ENCODE results near the gene POU2F1. TPM values are rescaled to one million over a fixed set of nuclear protein-coding genes. Genes with fewer than 3 reads are reported as not detected.

Gene POU2F1
- total and polyA plus RNA-seq, 8 donors, result 1.4 to 7.3 (median 5.8) TPM

DNA sequence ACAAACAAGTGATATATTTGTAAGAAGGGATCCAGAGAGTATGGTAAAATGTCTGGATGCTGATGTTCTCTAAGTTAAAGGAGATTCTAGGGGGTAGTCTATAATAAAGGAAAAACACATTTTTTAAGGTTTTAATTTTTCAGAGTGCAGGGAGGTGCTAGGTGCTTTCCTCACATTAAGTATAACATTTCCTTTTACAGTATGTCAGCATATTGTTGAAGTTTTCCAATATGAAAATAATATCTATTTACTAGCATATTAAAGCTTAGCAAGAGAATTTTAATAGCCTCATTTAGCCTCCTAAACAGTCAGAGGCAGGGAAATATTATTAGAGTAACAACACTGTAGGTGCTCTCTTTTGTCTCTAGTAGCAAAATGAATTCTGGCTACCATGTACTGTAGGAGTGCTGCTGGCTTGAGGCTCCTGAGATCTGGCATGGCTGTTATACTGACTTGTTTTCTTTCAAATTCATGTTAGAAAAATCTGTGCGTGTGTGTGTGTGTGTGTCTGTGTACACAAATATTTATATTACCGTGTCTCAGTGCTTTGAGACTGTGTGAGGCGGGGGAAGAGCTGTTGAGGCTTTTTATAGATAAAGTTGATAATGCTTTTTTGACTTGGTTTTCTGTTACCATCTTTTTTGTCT is 71.0 kb downstream of the POU2F1 start:
- Histone ChIP-seq H3K27me3 (no peaks in the 10 kb centered on the region), H3K36me3 (no peaks in the 10 kb centered on the region), H3K27ac (no peak overlapping the region), H3K4me1 (peaks cover 7 to 31% (median 30%) of the 10 kb centered on the region in 3 donors), H3K4me3 (no peak overlapping the region), H3K9me3 (no peaks in the 10 kb centered on the region)
- FAIRE-seq (no peak), DNase-seq (no peak), ATAC-seq (peak in 2 of 4 donors; percentile 14 to 46)
- intact Hi-C loops (cut with DNase I), result no loop called here
- 44 to 50% methylated on average over 3 of the region's 3 CpGs for WGBS, 2 donors
- TF ChIP-seq, protein P1, sequence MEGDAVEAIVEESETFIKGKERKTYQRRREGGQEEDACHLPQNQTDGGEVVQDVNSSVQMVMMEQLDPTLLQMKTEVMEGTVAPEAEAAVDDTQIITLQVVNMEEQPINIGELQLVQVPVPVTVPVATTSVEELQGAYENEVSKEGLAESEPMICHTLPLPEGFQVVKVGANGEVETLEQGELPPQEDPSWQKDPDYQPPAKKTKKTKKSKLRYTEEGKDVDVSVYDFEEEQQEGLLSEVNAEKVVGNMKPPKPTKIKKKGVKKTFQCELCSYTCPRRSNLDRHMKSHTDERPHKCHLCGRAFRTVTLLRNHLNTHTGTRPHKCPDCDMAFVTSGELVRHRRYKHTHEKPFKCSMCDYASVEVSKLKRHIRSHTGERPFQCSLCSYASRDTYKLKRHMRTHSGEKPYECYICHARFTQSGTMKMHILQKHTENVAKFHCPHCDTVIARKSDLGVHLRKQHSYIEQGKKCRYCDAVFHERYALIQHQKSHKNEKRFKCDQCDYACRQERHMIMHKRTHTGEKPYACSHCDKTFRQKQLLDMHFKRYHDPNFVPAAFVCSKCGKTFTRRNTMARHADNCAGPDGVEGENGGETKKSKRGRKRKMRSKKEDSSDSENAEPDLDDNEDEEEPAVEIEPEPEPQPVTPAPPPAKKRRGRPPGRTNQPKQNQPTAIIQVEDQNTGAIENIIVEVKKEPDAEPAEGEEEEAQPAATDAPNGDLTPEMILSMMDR (IDR thresholded peaks at IDR 0.05), result no peak

DNA sequence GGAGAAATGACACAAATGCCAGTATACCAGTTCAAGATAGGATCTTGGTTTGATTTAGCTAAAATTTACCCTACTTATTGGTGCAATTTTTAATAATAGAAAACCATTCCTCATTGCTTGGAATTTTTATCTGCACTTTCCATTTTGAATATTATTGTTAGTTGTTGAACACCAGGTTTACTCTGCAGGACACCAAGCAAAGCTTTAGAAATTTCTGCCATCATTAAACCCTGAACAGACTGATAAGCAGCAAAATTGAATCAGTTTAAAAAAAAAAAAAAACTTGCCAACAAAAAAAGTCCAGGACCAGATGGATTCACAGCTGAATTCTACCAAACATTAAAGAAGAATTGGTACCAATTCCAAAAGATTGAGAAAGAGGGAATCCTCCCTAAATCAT is 71.5 kb downstream of the POU2F1 start:
- ATAC-seq, result no peak
- TF ChIP-seq, protein P1 (IDR thresholded peaks at IDR 0.05), result no peak
- intact Hi-C loops (cut with DNase I), result no loop called here
- H3K27ac ChIP-seq, result no peak overlapping the region
- H3K36me3 ChIP-seq, result no peaks in the 10 kb centered on the region
- no peak overlapping the region for H3K4me3 ChIP-seq
- H3K27me3 ChIP-seq, result no peaks in the 10 kb centered on the region
- peaks cover 9 to 36% (median 31%) of the 10 kb centered on the region in 3 donors for H3K4me1 ChIP-seq
- H3K9me3 ChIP-seq, result no peaks in the 10 kb centered on the region
- DNase-seq, result no peak
- no peak for FAIRE-seq

DNA sequence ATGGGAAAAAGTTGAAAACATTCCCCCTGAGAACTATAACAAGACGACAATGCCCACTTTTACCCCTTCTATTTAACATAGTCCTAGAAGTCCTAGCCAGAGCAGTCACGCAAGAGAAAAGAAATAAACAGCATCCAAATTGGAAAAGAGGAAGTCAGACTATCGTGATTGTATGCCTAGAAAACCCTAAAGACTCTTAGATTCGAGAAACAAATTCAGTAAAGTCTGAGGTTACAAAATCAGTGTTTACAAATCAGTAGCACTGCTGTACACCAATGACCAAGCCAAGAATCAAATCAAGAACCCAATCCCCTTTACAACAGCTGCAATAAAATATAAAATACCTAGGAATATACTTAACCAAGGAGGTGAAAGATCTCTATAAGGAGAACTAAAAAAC is 72.4 kb downstream of the POU2F1 start:
- intact Hi-C loops (cut with DNase I), result no loop called here
- FAIRE-seq (no peak), ATAC-seq (no peak), DNase-seq (no peak)
- 93 to 94% methylated on average over 4 of the region's 4 CpGs for WGBS, 2 donors
- no peaks in the 10 kb centered on the region for H3K9me3 ChIP-seq
- H3K4me3 ChIP-seq, result no peak overlapping the region
- H3K27ac ChIP-seq, result no peak overlapping the region
- peaks cover 10 to 41% (median 38%) of the 10 kb centered on the region in 3 donors for H3K4me1 ChIP-seq
- H3K27me3 ChIP-seq, result no peaks in the 10 kb centered on the region
- no peaks in the 10 kb centered on the region for H3K36me3 ChIP-seq
- TF ChIP-seq, protein P1 (IDR thresholded peaks at IDR 0.05), result no peak

DNA sequence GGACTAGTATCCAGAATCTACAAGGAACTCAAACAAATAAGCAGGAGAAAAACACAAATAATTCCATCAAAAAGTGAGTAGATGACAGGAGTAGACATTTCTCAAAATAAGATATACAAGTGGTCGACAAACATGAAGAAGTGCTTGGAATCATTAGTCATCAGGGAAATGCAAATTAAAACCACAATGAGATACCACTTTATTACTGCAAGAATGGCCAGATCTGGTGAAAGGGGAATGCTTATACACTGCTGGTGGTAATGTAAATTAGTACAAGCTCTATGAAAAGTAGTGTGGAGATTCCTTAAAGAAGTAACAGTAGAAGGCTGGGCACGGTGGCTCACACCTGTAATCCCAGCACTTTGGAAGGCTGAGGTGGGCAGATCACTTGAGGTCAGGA is 73.8 kb downstream of the POU2F1 start:
- ATAC-seq (no peak), FAIRE-seq (no peak), DNase-seq (no peak)
- H3K4me1 ChIP-seq, result peaks cover 10 to 45% (median 38%) of the 10 kb centered on the region in 3 donors
- TF ChIP-seq, protein P1 (IDR thresholded peaks at IDR 0.05), result no peak
- H3K4me3 ChIP-seq, result no peak overlapping the region
- 88 to 97% methylated on average over 2 of the region's 2 CpGs for WGBS, 2 donors
- intact Hi-C loops (cut with DNase I), result no loop called here
- no peaks in the 10 kb centered on the region for H3K36me3 ChIP-seq
- no peaks in the 10 kb centered on the region for H3K27me3 ChIP-seq
- H3K27ac ChIP-seq, result no peak overlapping the region
- H3K9me3 ChIP-seq, result no peaks in the 10 kb centered on the region

Measured in pancreas (tissue), 10 donors.